H1 (cell line): ENCODE data around the gene CFAP61. TPM values are rescaled to one million over a fixed set of nuclear protein-coding genes. Genes with fewer than 3 reads are reported as not detected.

Experiments used
- CEBPB ChIP-seq: IDR thresholded peaks from 2 replicates; pipeline ENCODE4 v1.6.1; 2012; ENCODE audit warnings: low read depth, low read length
- CHD2 ChIP-seq: IDR thresholded peaks from 2 replicates; pipeline ENCODE4 v1.6.1; 2012; ENCODE audit warnings: low read length, improper control_type of control experiment
- EGR1 ChIP-seq: IDR thresholded peaks from 2 replicates; pipeline ENCODE4 v1.6.1; 2011; ENCODE audit warnings: low read depth, low read length, borderline replicate concordance
- SAP30 ChIP-seq: fragments of 300-600 bp; sonication (generic); IDR thresholded peaks from 2 replicates; pipeline ENCODE4 v1.7.1; 2012; ENCODE audit warnings: low read length, moderate library complexity, mild to moderate bottlenecking, inconsistent platforms; ENCODE audit not compliant: insufficient read depth, insufficient replicate concordance
- polyA plus RNA-seq, 7 experiments: library from polyadenylated mRNA; depleted of rRNA in 3 of 7; stranded (reverse) in 5 of 7; unstranded in 2 of 7; fragments of >200 nt in 5 of 7; fragments of 200-250 nt in 2 of 7; gene quantifications; 1 replicate in 5 of 7; 2 replicates in 1 of 7; 4 replicates in 1 of 7; pipeline versions ENCODE4 v1.2.1 to v1.2.3, GENCODE V29; 2011 to 2013; ENCODE audit warnings: missing spikeins in 2 of 7, mixed read lengths in 2 of 7
- total RNA-seq: library from RNA; stranded (reverse); fragmentation: NEBNext Ultra II Directional; extraction: Animal tissue kit (Norgen Biotek cat#: 25700); gene quantifications from 2 replicates; pipeline ENCODE4 v1.2.1, GENCODE V29; 2021
- TF ChIP-seq, protein P1 (sequence below): IDR thresholded peaks from 2 replicates; pipeline ENCODE4 v1.6.1; 2012; ENCODE audit warnings: inconsistent platforms

CFAP61 gene
- total and polyA plus RNA-seq, 2 of the 8 experiments (the other 6 are each of a cell fraction or from before 2014, with no cell fraction given): 0.29 to 0.61 TPM

GRCh38 chr20:20065361-20065760 lies 13.0 kb downstream of the CFAP61 start (continued):
- TF ChIP-seq, protein P1, sequence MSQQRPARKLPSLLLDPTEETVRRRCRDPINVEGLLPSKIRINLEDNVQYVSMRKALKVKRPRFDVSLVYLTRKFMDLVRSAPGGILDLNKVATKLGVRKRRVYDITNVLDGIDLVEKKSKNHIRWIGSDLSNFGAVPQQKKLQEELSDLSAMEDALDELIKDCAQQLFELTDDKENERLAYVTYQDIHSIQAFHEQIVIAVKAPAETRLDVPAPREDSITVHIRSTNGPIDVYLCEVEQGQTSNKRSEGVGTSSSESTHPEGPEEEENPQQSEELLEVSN: no peak
- TF ChIP-seq CEBPB: no peak
- no peak for TF ChIP-seq SAP30
- no peak for TF ChIP-seq CHD2
- TF ChIP-seq EGR1: no peak
